ENCODE measurements around the gene HEATR5B. TPM values are rescaled to one million over a fixed set of nuclear protein-coding genes. Genes with fewer than 3 reads are reported as not detected.

The HEATR5B gene
- total and polyA plus RNA-seq, 7 donors: 3.0 to 6.9 (median 5.4) TPM

GRCh38 chr2:36966370-36967235 lies 117.6 kb downstream of the HEATR5B start, which contains the start of gene STRN:
TSS of gene STRN (minus strand) at chr2:36966536. CDS start at chr2:36966463, 73 bp downstream.
- H3K36me3 ChIP-seq (ENCODE audit: insufficient read depth in 1 of 2, low read depth in 1 of 2): no peaks in the 10 kb centered on the region
- intact Hi-C loops (cut with DNase I): no loop called here
- peaks cover 22% of the 10 kb centered on the region for H3K4me1 ChIP-seq
- TF ChIP-seq CTCF (IDR thresholded peaks at IDR 0.05): no peak
- 0 to 1% (median 0%) methylated on average over 69 to 91 of the region's 91 CpGs for WGBS, 3 donors
- no peaks in the 10 kb centered on the region for H3K9me3 ChIP-seq
- H3K27ac ChIP-seq: peak within 1 kb of the TSS; percentile 92
- H3K4me3 ChIP-seq: peak within 1 kb of the TSS; percentile 89
- H3K27me3 ChIP-seq (ENCODE audit: insufficient read depth in 3 of 3, low read length in 2 of 3): no peaks in the 10 kb centered on the region
- DNase-seq: peak; percentile 99
- ATAC-seq: peak; percentile 95 to 99 (median 97)

DNA sequence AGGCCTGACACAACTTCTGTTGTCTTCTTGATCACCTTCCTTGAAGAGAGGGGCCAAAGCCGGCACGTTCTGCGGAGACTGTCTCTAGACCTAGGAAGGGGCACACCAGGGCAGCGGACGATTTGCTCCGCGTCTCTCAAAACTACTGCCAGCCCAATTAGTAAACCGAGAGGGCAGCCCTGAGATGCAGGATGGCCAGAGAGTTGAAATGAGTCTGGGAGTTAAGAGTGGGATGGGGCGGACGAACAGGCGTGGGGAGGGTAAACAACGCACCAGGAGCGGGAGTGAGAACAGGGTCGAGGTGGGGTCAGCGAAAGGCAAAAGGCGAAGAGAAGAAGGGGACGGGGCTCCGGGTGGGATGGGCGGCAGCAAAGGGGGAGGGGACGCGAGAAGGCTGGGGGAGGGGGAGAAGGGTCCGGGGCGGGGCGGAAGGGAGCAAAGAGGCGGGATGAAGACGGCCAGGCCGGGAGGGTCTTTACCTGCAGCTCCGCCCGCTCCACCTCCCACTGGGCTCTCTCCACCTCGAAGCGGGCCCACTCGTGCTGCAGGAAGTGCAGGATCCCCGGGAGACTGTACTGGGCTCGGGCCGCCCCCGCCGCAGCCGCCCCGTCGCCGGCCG lies 118.3 kb downstream of the HEATR5B start:
- no peaks in the 10 kb centered on the region for H3K27me3 ChIP-seq (ENCODE audit: insufficient read depth in 3 of 3, low read length in 2 of 3)
- no peaks in the 10 kb centered on the region for H3K9me3 ChIP-seq
- no peak for TF ChIP-seq CTCF (IDR thresholded peaks at IDR 0.05)
- H3K4me3 ChIP-seq: peak overlapping the region; percentile 89
- no peaks in the 10 kb centered on the region for H3K36me3 ChIP-seq (ENCODE audit: insufficient read depth in 1 of 2, low read depth in 1 of 2)
- intact Hi-C loops (cut with DNase I): no loop called here
- 0 to 1% (median 1%) methylated on average over 15 to 42 of the region's 42 CpGs for WGBS, 3 donors
- peak overlapping the region; percentile 89 for H3K27ac ChIP-seq
- ATAC-seq (peak; percentile 28 to 39 (median 34)), DNase-seq (peak in 1 of 2 donors; percentile 57)
- H3K4me1 ChIP-seq: peaks cover 22% of the 10 kb centered on the region

GRCh38 chr2:36965206-36965605 lies 119.0 kb downstream of the HEATR5B start:
- H3K9me3 ChIP-seq: no peaks in the 10 kb centered on the region
- DNase-seq (no peak), ATAC-seq (no peak)
- H3K27me3 ChIP-seq (ENCODE audit: insufficient read depth in 3 of 3, low read length in 2 of 3): no peaks in the 10 kb centered on the region
- TF ChIP-seq CTCF (IDR thresholded peaks at IDR 0.05): no peak
- peak overlapping the region; percentile 89 for H3K27ac ChIP-seq
- intact Hi-C loops (cut with DNase I): no loop called here
- H3K4me1 ChIP-seq: peaks cover 22% of the 10 kb centered on the region
- 28 to 40% (median 29%) methylated on average over 2 of the region's 2 CpGs for WGBS, 3 donors
- peak overlapping the region; percentile 89 for H3K4me3 ChIP-seq
- no peaks in the 10 kb centered on the region for H3K36me3 ChIP-seq (ENCODE audit: insufficient read depth in 1 of 2, low read depth in 1 of 2)

DNA sequence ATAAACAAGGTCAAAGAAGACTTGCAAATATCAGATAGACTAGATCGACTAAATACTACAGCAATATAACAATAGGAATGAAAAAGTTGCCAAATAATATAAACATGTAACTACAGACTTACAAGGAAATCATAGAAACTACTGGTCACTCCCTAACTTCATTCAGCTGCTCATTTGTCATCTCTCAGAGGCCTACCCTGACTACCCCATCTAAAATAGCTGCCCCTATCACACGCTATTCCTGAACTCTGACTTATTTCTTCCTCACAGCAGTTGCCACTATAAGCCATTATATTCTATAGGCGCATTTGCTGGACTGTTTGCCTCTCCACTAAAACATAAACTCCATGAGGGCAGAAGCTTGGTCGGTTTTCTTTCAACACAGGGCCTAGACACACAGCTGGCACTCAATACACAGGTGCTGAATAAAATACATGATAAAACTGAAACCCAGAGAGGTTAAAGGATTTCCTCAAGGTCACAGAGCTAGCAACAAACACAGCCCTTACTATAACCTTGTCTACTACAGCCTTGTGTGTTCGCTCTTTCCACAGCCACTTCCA lies 119.6 kb downstream of the HEATR5B start:
- 78 to 79% (median 79%) methylated on average over 5 of the region's 5 CpGs for WGBS, 3 donors
- Histone ChIP-seq H3K27me3 (ENCODE audit: insufficient read depth in 3 of 3, low read length in 2 of 3) (no peaks in the 10 kb centered on the region), H3K36me3 (ENCODE audit: insufficient read depth in 1 of 2, low read depth in 1 of 2) (no peaks in the 10 kb centered on the region), H3K4me3 (peak overlapping the region; percentile 89), H3K4me1 (peaks cover 22% of the 10 kb centered on the region), H3K9me3 (no peaks in the 10 kb centered on the region), H3K27ac (peak overlapping the region; percentile 89)
- intact Hi-C loops (cut with DNase I): no loop called here
- DNase-seq: no peak
- peak in 1 of 4 donors; percentile 21 for ATAC-seq
- TF ChIP-seq CTCF (IDR thresholded peaks at IDR 0.05): no peak

Data from psoas muscle (tissue), 8 donors.